Esophagus squamous epithelium (tissue), 4 donors: ENCODE results near the gene KIF1A.

Source experiments
- POLR2A ChIP-seq, 4 donors: fragments of 450-650 bp; IDR thresholded peaks; one replicate each; pipeline ENCODE4 v1.6.1; 2017; ENCODE audit warnings: antibody characterized with exemption in 4 of 4, mild to moderate bottlenecking in 4 of 4, moderate library complexity in 3 of 4
- TF ChIP-seq, protein P1 (sequence below), 6 experiments: fragments of 450-650 bp in 4 of 6; fragments of 200-600 bp in 2 of 6; sonication (generic) in 2 of 6; IDR thresholded peaks; one replicate each; pipeline ENCODE4 v1.5.1; 2016 to 2019; ENCODE audit warnings: antibody characterized with exemption in 6 of 6, mild to moderate bottlenecking in 4 of 6, moderate library complexity in 4 of 6

DNA sequence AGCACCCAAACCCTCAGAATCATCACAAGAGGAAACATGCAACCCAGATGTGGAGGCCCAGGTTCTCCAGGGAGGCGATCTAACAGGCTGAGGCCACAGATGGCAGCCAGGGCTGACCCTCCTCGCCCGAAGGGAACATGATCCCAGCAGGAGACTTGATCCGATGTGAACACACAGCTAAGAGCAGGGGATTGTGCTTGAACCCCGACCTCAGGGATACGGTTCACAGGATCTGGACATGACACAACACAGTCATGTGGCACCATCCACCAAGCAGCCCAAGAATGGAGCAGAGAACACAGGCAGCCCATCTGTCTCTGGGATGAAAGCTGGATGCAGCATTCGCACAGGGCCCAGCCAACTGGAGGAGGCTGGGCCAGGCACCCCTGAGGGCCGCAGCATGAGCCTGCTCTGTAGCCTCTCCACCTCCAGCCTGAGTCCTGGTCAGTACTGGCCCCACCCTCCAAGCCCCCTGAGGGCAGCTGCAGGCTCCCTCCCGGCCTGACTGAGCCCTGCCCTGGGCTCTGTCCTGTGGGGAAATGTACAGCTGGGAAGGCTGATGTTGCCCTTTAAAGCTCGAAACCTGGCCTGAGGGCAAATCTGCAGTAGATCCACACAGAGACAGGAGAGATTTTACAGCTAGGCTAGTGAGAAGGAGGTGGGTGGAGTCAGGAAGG is 89.4 kb downstream of the KIF1A start:
- TF ChIP-seq, protein P1, sequence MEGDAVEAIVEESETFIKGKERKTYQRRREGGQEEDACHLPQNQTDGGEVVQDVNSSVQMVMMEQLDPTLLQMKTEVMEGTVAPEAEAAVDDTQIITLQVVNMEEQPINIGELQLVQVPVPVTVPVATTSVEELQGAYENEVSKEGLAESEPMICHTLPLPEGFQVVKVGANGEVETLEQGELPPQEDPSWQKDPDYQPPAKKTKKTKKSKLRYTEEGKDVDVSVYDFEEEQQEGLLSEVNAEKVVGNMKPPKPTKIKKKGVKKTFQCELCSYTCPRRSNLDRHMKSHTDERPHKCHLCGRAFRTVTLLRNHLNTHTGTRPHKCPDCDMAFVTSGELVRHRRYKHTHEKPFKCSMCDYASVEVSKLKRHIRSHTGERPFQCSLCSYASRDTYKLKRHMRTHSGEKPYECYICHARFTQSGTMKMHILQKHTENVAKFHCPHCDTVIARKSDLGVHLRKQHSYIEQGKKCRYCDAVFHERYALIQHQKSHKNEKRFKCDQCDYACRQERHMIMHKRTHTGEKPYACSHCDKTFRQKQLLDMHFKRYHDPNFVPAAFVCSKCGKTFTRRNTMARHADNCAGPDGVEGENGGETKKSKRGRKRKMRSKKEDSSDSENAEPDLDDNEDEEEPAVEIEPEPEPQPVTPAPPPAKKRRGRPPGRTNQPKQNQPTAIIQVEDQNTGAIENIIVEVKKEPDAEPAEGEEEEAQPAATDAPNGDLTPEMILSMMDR (IDR thresholded peaks at IDR 0.05): no peak
- no peak for TF ChIP-seq POLR2A (IDR thresholded peaks at IDR 0.05)
